Measurements from ENCODE around the gene TOP1.
A peak's percentile ranks its signal among the peaks of the same experiment; 100 is the strongest.

TOP1 gene

DNA sequence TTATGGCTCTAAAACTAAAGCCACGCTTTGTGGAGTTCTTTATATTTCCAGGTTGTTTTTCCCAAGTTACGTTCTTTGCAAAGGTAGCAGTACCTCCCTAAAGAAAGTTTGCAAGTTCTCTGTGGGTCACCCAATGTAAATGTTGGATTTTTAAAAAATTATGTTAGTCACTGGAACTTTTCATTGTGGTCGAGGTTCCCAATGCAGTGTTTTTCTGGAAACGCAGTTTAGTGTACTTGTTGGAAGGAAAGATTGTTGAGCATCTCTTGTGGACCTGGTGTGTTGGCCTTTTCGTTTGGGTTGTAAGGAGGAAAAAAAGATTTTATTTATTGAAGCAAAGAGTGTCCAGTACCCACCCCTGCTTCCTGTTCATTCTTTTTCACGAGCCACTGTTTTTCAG, 1.4 kb downstream of the TOP1 start:
- Histone ChIP-seq H3K9ac (ENCODE audit: insufficient read length, low read depth) (peak overlapping the region; percentile 98), H3K27me3 (ENCODE audit: insufficient read depth, insufficient read length) (no peaks in the 10 kb centered on the region), H3K9me3 (ENCODE audit: insufficient read depth, low read length) (no peaks in the 10 kb centered on the region), H3K36me3 (ENCODE audit: insufficient read depth, insufficient read length, low read length) (peaks cover 39% of the 10 kb centered on the region), H3K4me1 (ENCODE audit: insufficient read depth, insufficient read length) (no peaks in the 10 kb centered on the region), H3K4me3 (ENCODE audit: insufficient read length, low read depth) (peak overlapping the region; percentile 98)
- no peak for DNase-seq (ENCODE audit: low read depth, low spot score)
- TF ChIP-seq SUZ12 (IDR thresholded peaks at IDR 0.05; ENCODE audit: extremely low read depth, insufficient read depth, insufficient read length) (no peak), YY1 (IDR thresholded peaks at IDR 0.05; ENCODE audit: insufficient read depth, insufficient read length) (no peak), ZNF274 (IDR thresholded peaks at IDR 0.05; ENCODE audit: low read depth, low read length) (no peak)

DNA sequence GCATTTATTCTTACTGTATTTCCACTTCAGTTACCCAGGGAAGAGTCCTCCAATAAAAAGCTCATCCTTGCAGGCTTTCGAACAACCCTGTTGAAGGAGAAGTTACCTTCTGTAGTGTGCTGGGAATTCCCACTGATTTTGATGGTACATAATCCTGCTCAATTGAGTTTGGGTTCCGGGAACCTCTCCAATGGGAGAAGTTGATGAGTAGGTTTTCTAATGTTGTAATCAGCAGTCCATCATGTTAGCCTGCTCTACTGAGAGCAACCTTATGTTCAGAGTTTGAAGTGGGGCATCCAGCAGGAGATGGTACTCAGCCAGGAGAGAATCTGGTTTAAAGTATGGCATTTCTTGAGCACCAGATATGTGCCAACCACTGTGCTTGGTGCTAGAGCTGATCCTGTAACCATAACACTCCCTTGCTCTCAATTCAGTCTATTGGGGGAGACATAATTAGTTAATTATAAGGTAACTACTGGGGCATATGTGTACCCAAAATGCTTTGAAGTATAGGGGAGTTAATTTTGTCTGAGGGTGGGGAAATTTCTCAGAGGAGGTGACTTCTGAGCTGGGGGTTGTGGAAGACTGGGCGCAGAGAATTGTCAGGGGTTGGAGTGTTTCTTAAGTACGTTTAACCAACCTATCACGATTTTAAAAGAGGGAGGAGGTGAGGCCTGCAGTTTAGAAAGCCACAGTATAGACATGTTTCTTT, 2.1 kb downstream of the TOP1 start:
- no peak for DNase-seq (ENCODE audit: low read depth, low spot score)
- Histone ChIP-seq H3K4me1 (ENCODE audit: insufficient read depth, insufficient read length) (no peaks in the 10 kb centered on the region), H3K9ac (ENCODE audit: insufficient read length, low read depth) (peak overlapping the region; percentile 4), H3K9me3 (ENCODE audit: insufficient read depth, low read length) (no peaks in the 10 kb centered on the region), H3K27me3 (ENCODE audit: insufficient read depth, insufficient read length) (no peaks in the 10 kb centered on the region), H3K36me3 (ENCODE audit: insufficient read depth, insufficient read length, low read length) (peaks cover 41% of the 10 kb centered on the region), H3K4me3 (ENCODE audit: insufficient read length, low read depth) (peak overlapping the region; percentile 98)
- TF ChIP-seq ZNF274 (IDR thresholded peaks at IDR 0.05; ENCODE audit: low read depth, low read length) = no peak
- TF ChIP-seq SUZ12 (IDR thresholded peaks at IDR 0.05; ENCODE audit: extremely low read depth, insufficient read depth, insufficient read length) = no peak
- no peak for TF ChIP-seq YY1 (IDR thresholded peaks at IDR 0.05; ENCODE audit: insufficient read depth, insufficient read length)

DNA sequence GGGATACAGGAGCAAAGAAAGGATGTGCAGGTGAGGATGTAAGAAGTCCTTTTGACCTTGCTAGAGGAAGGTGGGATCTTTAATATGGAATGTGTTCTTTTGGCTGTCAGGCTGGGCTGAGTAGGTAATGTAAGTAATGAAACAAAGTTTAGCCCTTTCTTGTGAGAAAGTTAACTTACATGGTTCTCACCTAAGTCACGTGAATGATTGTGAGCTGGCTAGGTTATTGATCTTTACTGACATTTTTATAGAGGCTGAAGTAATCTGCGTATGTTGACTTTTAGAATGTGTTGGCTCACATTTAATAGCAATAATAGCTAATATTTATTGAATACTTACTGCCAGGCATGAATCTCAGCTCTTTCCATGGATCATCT, 2.6 kb downstream of the TOP1 start:
- H3K27me3 ChIP-seq (ENCODE audit: insufficient read depth, insufficient read length) = no peaks in the 10 kb centered on the region
- no peak for DNase-seq (ENCODE audit: low read depth, low spot score)
- peaks cover 42% of the 10 kb centered on the region for H3K36me3 ChIP-seq (ENCODE audit: insufficient read depth, insufficient read length, low read length)
- H3K9ac ChIP-seq (ENCODE audit: insufficient read length, low read depth) = no peak overlapping the region
- H3K9me3 ChIP-seq (ENCODE audit: insufficient read depth, low read length) = no peaks in the 10 kb centered on the region
- peak overlapping the region; percentile 98 for H3K4me3 ChIP-seq (ENCODE audit: insufficient read length, low read depth)
- H3K4me1 ChIP-seq (ENCODE audit: insufficient read depth, insufficient read length) = no peaks in the 10 kb centered on the region
- TF ChIP-seq SUZ12 (IDR thresholded peaks at IDR 0.05; ENCODE audit: extremely low read depth, insufficient read depth, insufficient read length) (no peak), ZNF274 (IDR thresholded peaks at IDR 0.05; ENCODE audit: low read depth, low read length) (no peak), YY1 (IDR thresholded peaks at IDR 0.05; ENCODE audit: insufficient read depth, insufficient read length) (no peak)

DNA sequence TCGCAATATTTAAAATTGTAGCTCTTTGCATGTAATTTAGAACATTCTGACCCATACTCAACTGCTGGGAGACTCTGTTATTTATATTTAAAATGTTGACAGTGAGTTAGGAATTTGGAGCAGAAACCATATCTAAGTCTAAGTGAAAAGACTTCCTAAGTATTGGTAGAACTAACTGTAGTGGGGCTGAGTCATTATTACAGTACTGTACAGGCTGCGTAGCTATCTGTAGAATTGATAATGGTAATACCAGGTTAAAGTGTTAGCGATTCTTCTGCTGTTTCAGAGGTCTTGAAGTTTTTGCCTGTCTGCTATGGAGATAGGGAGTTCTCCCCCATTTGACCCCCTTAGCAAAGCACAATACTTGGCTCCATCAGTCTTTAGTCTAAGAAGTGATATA, 3.6 kb downstream of the TOP1 start:
- DNase-seq (ENCODE audit: low read depth, low spot score) = no peak
- Histone ChIP-seq H3K27me3 (ENCODE audit: insufficient read depth, insufficient read length) (no peaks in the 10 kb centered on the region), H3K4me1 (ENCODE audit: insufficient read depth, insufficient read length) (no peaks in the 10 kb centered on the region), H3K4me3 (ENCODE audit: insufficient read length, low read depth) (no peak overlapping the region), H3K36me3 (ENCODE audit: insufficient read depth, insufficient read length, low read length) (peaks cover 42% of the 10 kb centered on the region), H3K9me3 (ENCODE audit: insufficient read depth, low read length) (no peaks in the 10 kb centered on the region), H3K9ac (ENCODE audit: insufficient read length, low read depth) (no peak overlapping the region)
- TF ChIP-seq ZNF274 (IDR thresholded peaks at IDR 0.05; ENCODE audit: low read depth, low read length) (no peak), YY1 (IDR thresholded peaks at IDR 0.05; ENCODE audit: insufficient read depth, insufficient read length) (no peak), SUZ12 (IDR thresholded peaks at IDR 0.05; ENCODE audit: extremely low read depth, insufficient read depth, insufficient read length) (no peak)

DNA sequence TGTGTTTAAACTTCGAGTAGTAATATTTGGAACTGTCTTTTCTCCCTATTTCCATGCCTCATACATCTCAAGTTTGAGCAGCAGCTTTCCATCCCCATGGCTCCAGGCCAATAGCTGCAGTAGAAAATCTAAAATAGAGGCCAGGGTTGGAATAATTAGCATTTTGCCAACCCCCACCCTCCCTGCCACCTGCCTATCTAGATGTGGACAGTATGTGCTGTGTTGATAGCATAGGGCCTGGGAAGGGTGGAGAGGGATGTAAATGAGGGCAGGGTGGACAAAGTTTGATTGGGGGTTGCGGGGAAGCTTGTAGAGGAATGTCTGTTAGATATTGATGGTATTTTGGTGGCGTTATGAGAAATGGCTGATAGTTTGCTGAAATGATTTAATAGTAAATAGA, 5.6 kb downstream of the TOP1 start:
- Histone ChIP-seq H3K4me1 (ENCODE audit: insufficient read depth, insufficient read length) (no peaks in the 10 kb centered on the region), H3K9me3 (ENCODE audit: insufficient read depth, low read length) (no peaks in the 10 kb centered on the region), H3K9ac (ENCODE audit: insufficient read length, low read depth) (no peak overlapping the region), H3K4me3 (ENCODE audit: insufficient read length, low read depth) (no peak overlapping the region), H3K36me3 (ENCODE audit: insufficient read depth, insufficient read length, low read length) (peaks cover 42% of the 10 kb centered on the region), H3K27me3 (ENCODE audit: insufficient read depth, insufficient read length) (no peaks in the 10 kb centered on the region)
- TF ChIP-seq ZNF274 (IDR thresholded peaks at IDR 0.05; ENCODE audit: low read depth, low read length) (no peak), SUZ12 (IDR thresholded peaks at IDR 0.05; ENCODE audit: extremely low read depth, insufficient read depth, insufficient read length) (no peak), YY1 (IDR thresholded peaks at IDR 0.05; ENCODE audit: insufficient read depth, insufficient read length) (no peak)
- DNase-seq (ENCODE audit: low read depth, low spot score) = no peak

DNA sequence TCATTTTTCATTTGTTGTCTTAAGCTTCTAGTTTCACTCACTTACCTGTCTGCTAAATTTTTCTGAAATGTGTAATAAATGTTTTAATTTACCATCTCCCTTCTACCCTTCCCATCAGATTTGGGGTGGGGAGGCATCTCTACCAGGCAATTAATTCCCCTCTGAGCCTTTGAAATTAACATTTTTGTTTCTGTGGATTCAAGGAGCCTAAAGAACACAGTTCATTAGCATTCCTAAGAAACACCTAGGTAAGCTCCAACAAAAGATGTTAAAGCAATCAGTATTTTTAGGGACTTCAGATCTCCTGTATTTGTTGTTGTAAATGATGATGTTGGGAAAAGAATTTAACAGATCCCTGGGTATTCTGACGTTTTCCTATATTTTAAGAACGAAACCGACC, 6.6 kb downstream of the TOP1 start:
- Histone ChIP-seq H3K9ac (ENCODE audit: insufficient read length, low read depth) (no peak overlapping the region), H3K36me3 (ENCODE audit: insufficient read depth, insufficient read length, low read length) (peaks cover 35% of the 10 kb centered on the region), H3K4me1 (ENCODE audit: insufficient read depth, insufficient read length) (no peaks in the 10 kb centered on the region), H3K27me3 (ENCODE audit: insufficient read depth, insufficient read length) (no peaks in the 10 kb centered on the region), H3K4me3 (ENCODE audit: insufficient read length, low read depth) (no peak overlapping the region), H3K9me3 (ENCODE audit: insufficient read depth, low read length) (no peaks in the 10 kb centered on the region)
- DNase-seq (ENCODE audit: low read depth, low spot score) = no peak
- TF ChIP-seq ZNF274 (IDR thresholded peaks at IDR 0.05; ENCODE audit: low read depth, low read length) (no peak), YY1 (IDR thresholded peaks at IDR 0.05; ENCODE audit: insufficient read depth, insufficient read length) (no peak), SUZ12 (IDR thresholded peaks at IDR 0.05; ENCODE audit: extremely low read depth, insufficient read depth, insufficient read length) (no peak)

DNA sequence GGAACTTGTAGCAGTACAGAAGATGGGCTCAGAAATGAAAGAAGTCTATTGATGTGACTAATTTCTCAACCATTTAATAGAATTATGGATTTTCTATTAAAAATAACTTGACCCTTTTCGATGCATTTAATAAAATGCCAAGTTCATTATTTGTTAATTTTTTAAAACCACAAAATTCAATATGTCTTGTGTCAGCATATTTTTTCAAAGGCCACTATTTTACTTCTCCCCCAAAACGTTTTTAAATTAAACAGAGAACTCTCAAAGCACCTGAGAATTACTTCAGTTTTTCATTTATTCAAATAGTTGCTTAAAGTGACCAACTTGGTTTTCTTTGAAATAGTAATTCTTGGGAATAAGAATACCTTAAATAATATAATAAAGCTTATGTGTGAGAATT, 8.6 kb downstream of the TOP1 start:
- TF ChIP-seq ZNF274 (IDR thresholded peaks at IDR 0.05; ENCODE audit: low read depth, low read length) (no peak), SUZ12 (IDR thresholded peaks at IDR 0.05; ENCODE audit: extremely low read depth, insufficient read depth, insufficient read length) (no peak)
- no peak overlapping the region for H3K9ac ChIP-seq (ENCODE audit: insufficient read length, low read depth)
- no peaks in the 10 kb centered on the region for H3K27me3 ChIP-seq (ENCODE audit: insufficient read depth, insufficient read length)
- no peak overlapping the region for H3K4me3 ChIP-seq (ENCODE audit: insufficient read length, low read depth)
- peaks cover 22% of the 10 kb centered on the region for H3K36me3 ChIP-seq (ENCODE audit: insufficient read depth, insufficient read length, low read length)
- H3K4me1 ChIP-seq (ENCODE audit: insufficient read depth, insufficient read length) = no peaks in the 10 kb centered on the region
- no peak for DNase-seq (ENCODE audit: low read depth, low spot score)
- no peaks in the 10 kb centered on the region for H3K9me3 ChIP-seq (ENCODE audit: insufficient read depth, low read length)
